ENCODE measurements around the gene XPC. TPM values are rescaled to one million over a fixed set of nuclear protein-coding genes. Genes with fewer than 3 reads are reported as not detected.

The XPC gene
- total RNA-seq, 6 experiments from 2014 or later = 14.4 to 23.1 (median 20.0) TPM

GRCh38 chr3:14210290-14210688 lies 31.9 kb upstream of the XPC start:
- Histone ChIP-seq H3K4me1 (peaks cover 0 to 3% (median 0%) of the 10 kb centered on the region in 4 donors), H3K36me3 (no peaks in the 10 kb centered on the region), H3K27ac (no peak overlapping the region), H3K4me3 (no peak overlapping the region), H3K27me3 (no peaks in the 10 kb centered on the region), H3K9me3 (no peaks in the 10 kb centered on the region)
- no peak for ATAC-seq
- 83% methylated on average over 3 of the region's 3 CpGs for WGBS (ENCODE audit: insufficient coverage, low coverage, low lambda C conversion rate, missing lambda C conversion rate)
- TF ChIP-seq CTCF (IDR thresholded peaks at IDR 0.05) (no peak), POLR2A (IDR thresholded peaks at IDR 0.05) (no peak)
- intact Hi-C loops (cut with DNase I) = no loop called here
- DNase-seq = no peak

GRCh38 chr3:14209581-14210289 lies 31.3 kb upstream of the XPC start:
- ATAC-seq (no peak), DNase-seq (no peak)
- Histone ChIP-seq H3K27me3 (no peaks in the 10 kb centered on the region), H3K9me3 (no peaks in the 10 kb centered on the region), H3K27ac (no peak overlapping the region), H3K4me1 (peaks cover 0 to 7% (median under 1%) of the 10 kb centered on the region in 4 donors), H3K36me3 (no peaks in the 10 kb centered on the region), H3K4me3 (no peak overlapping the region)
- intact Hi-C loops (cut with DNase I) = loop anchor here (10.0 kb wide), 2 partner anchors 55 to 255 kb away; no protein-coding TSS in a partner anchor
- TF ChIP-seq POLR2A (IDR thresholded peaks at IDR 0.05) (no peak), CTCF (IDR thresholded peaks at IDR 0.05) (no peak)
- WGBS (ENCODE audit: insufficient coverage, low coverage, low lambda C conversion rate, missing lambda C conversion rate) = 92% methylated on average over 10 of the region's 14 CpGs

GRCh38 chr3:14208977-14209394 lies 30.6 kb upstream of the XPC start:
- no peak for TF ChIP-seq POLR2A (IDR thresholded peaks at IDR 0.05)
- no peak for TF ChIP-seq CTCF (IDR thresholded peaks at IDR 0.05)

GRCh38 chr3:14208168-14208567 lies 29.8 kb upstream of the XPC start:
- Histone ChIP-seq H3K9me3 (no peaks in the 10 kb centered on the region), H3K4me1 (peaks cover 0 to 22% (median 9%) of the 10 kb centered on the region in 4 donors), H3K4me3 (no peak overlapping the region), H3K27me3 (no peaks in the 10 kb centered on the region), H3K27ac (no peak overlapping the region), H3K36me3 (no peaks in the 10 kb centered on the region)
- WGBS (ENCODE audit: insufficient coverage, low coverage, low lambda C conversion rate, missing lambda C conversion rate) = 98% methylated on average over 4 of the region's 4 CpGs
- ATAC-seq (no peak), DNase-seq (no peak)
- intact Hi-C loops (cut with DNase I) = loop anchor here (10.0 kb wide), 2 partner anchors 57 to 257 kb away; no protein-coding TSS in a partner anchor
- TF ChIP-seq POLR2A (IDR thresholded peaks at IDR 0.05) (no peak), CTCF (IDR thresholded peaks at IDR 0.05) (no peak)

More at GRCh38 chr3:14208977-14209394, 30.6 kb upstream of the XPC start:
- Histone ChIP-seq H3K9me3 (no peaks in the 10 kb centered on the region), H3K4me3 (no peak overlapping the region), H3K36me3 (no peaks in the 10 kb centered on the region), H3K27ac (no peak overlapping the region), H3K4me1 (peaks cover 0 to 14% (median 5%) of the 10 kb centered on the region in 4 donors), H3K27me3 (no peaks in the 10 kb centered on the region)
- ATAC-seq (no peak), DNase-seq (no peak)
- 82% methylated on average over 5 of the region's 5 CpGs for WGBS (ENCODE audit: insufficient coverage, low coverage, low lambda C conversion rate, missing lambda C conversion rate)
- intact Hi-C loops (cut with DNase I) = loop anchor here (10.0 kb wide), 2 partner anchors 56 to 256 kb away; no protein-coding TSS in a partner anchor

Data from right lobe of liver (tissue), 6 donors.